K562 (cell line): ENCODE results near the gene LSM12. TPM values are rescaled to one million over a fixed set of nuclear protein-coding genes. Genes with fewer than 3 reads are reported as not detected.

Experiments used
- ATAC-seq: fragments of 200-7000 bp; cut with Tn5 transposase; 3 replicates; pipeline ENCODE4 v1.9.1; 2020; ENCODE audit warnings: moderate library complexity
- BruUV-seq: library from RNA; stranded (reverse); fragments of 400-500 nt; replicated peaks from 2 replicates; lab custom pipeline; 2021; lab: Mats Ljungman, UMichigan
- CTCF ChIA-PET: fragments of 300-600 bp; formaldehyde crosslinking; extraction: SDS; loops from one replicate; lab custom pipeline; 2021; ENCODE audit warnings: low intra/inter-chr PET ratio; lab: Yijun Ruan, JAX
- POLR2A ChIA-PET: fragments of 300-600, 350-650 bp; sonication (Branson Sonifier 250); formaldehyde crosslinking; extraction: SDS; loops from one replicate; lab custom pipeline; 2021; ENCODE audit warnings: antibody characterized with exemption, inconsistent platforms; lab: Yijun Ruan, JAX
- DNase-seq, 4 experiments: peaks; one replicate each; pipeline versions ENCODE4 v3.0.0 to v3.0.0-alpha.2; 2011 to 2018; ENCODE audit warnings: low spot score in 3 of 4, mixed read lengths in 3 of 4; ENCODE audit errors: extremely low read depth in 1 of 4
- FAIRE-seq: peaks from 2 replicates; lab custom pipeline; 2011; peaks lifted over from hg19 to GRCh38; lab: Jason Lieb, UNC
- H2AFZ ChIP-seq: 2 replicates; pipeline ENCODE4 v1.6.0; 2011; ENCODE audit warnings: low read depth, low read length, control low read depth, inconsistent platforms
- H3K27ac ChIP-seq: fragments of 200-600 bp; 3 replicates; pipeline ENCODE4 v1.8.0; 2011; ENCODE audit warnings: low read depth, mild to moderate bottlenecking, control low read depth, inconsistent platforms, low read length, moderate library complexity, mixed read lengths; ENCODE audit errors: extremely low read depth
- H3K27me3 ChIP-seq, 2 experiments: fragments of 300-600 bp in 1 of 2; 2 replicates in 1 of 2; 3 replicates in 1 of 2; pipeline versions ENCODE4 v1.6.0 to v1.8.0; 2011; ENCODE audit warnings: inconsistent platforms in 2 of 2, low read length in 2 of 2, mild to moderate bottlenecking in 1 of 2, mixed read lengths in 1 of 2, moderate library complexity in 1 of 2; ENCODE audit not compliant: control insufficient read depth in 2 of 2, insufficient read depth in 2 of 2
- H3K36me3 ChIP-seq: fragments of 300-600 bp; 3 replicates; pipeline ENCODE4 v1.8.0; 2011; ENCODE audit warnings: mild to moderate bottlenecking, low read length, inconsistent platforms; ENCODE audit not compliant: control insufficient read depth, insufficient read depth
- H3K4me1 ChIP-seq, 2 experiments: fragments of 200-600 bp in 1 of 2; replicated peaks in 1 of 2; 2 replicates in 1 of 2; 3 replicates in 1 of 2; pipeline versions ENCODE4 v1.5.1 to v1.8.0; 2011; ENCODE audit warnings: inconsistent platforms in 2 of 2, low read length in 2 of 2, mild to moderate bottlenecking in 1 of 2, mixed read lengths in 1 of 2, moderate library complexity in 1 of 2; ENCODE audit not compliant: control insufficient read depth in 2 of 2, insufficient read depth in 2 of 2
- H3K4me2 ChIP-seq: 2 replicates; pipeline ENCODE4 v1.6.1; 2011; ENCODE audit warnings: low read length, control low read depth, inconsistent platforms, mixed read lengths; ENCODE audit not compliant: insufficient read depth
- H3K4me3 ChIP-seq: fragments of 200-600 bp; sonication (generic), shearing (Covaris generic); 2 replicates; pipeline ENCODE4 v1.5.1; 2016; ENCODE audit warnings: control low read depth, inconsistent platforms
- H3K79me2 ChIP-seq: fragments of 200-600 bp; 3 replicates; pipeline ENCODE4 v1.8.0; 2011; ENCODE audit warnings: low read length, inconsistent platforms; ENCODE audit not compliant: control insufficient read depth, insufficient read depth
- H3K9ac ChIP-seq, 2 experiments: 2 replicates each; pipeline versions ENCODE4 v1.6.0 to v1.6.1; 2011; ENCODE audit warnings: low read depth in 2 of 2, low read length in 2 of 2, control low read depth in 1 of 2, inconsistent platforms in 1 of 2, mild to moderate bottlenecking in 1 of 2, mixed read lengths in 1 of 2; ENCODE audit not compliant: insufficient read depth in 1 of 2
- H3K9me1 ChIP-seq: one replicate; pipeline ENCODE4 v1.6.0; 2011; ENCODE audit warnings: inconsistent platforms, mild to moderate bottlenecking, low read length, moderate library complexity; ENCODE audit not compliant: control insufficient read depth, insufficient read depth
- H3K9me3 ChIP-seq: replicated peaks from 2 replicates; pipeline ENCODE4 v1.5.1; 2011; ENCODE audit warnings: low read depth, low read length, inconsistent platforms; ENCODE audit not compliant: control insufficient read depth, insufficient read depth
- H4K20me1 ChIP-seq: replicated peaks from 2 replicates; pipeline ENCODE4 v1.6.1; 2011; ENCODE audit warnings: low read length, inconsistent platforms, mixed read lengths; ENCODE audit not compliant: control insufficient read depth, insufficient read depth
- AFF4 ChIP-seq: sonication (generic); formaldehyde crosslinking; IDR thresholded peaks from 2 replicates; pipeline ENCODE4 v1.8.0; 2023; ENCODE audit warnings: mild to moderate bottlenecking, missing genetic modification reagents
- CHD1 ChIP-seq: fragments of 200-600 bp; sonication (generic); IDR thresholded peaks from one replicate; pipeline ENCODE4 v1.6.1; 2012; ENCODE audit warnings: mild to moderate bottlenecking, moderate library complexity, low read length, inconsistent platforms
- CTCF ChIP-seq, 3 experiments: IDR thresholded peaks in 2 of 3; conservative IDR thresholded peaks in 1 of 3; 2 replicates each; pipeline ENCODE4 v1.5.1; 2011 to 2012; ENCODE audit warnings: low read length in 3 of 3, mild to moderate bottlenecking in 3 of 3, control low read depth in 2 of 3, improper control_type of control experiment in 1 of 3, inconsistent platforms in 1 of 3, low read depth in 1 of 3, mixed read lengths in 1 of 3, moderate library complexity in 1 of 3; ENCODE audit not compliant: insufficient read depth in 2 of 3
- HDAC1 ChIP-seq, 2 experiments: fragments of 450-650 bp; IDR thresholded peaks; 2 replicates each; pipeline ENCODE4 v1.6.1; 2016 to 2017; ENCODE audit warnings: inconsistent platforms in 1 of 2, mild to moderate bottlenecking in 1 of 2, moderate library complexity in 1 of 2
- MEF2D ChIP-seq: conservative IDR thresholded peaks from 2 replicates; pipeline ENCODE4 v1.6.1; 2016; ENCODE audit warnings: low read depth, missing genetic modification characterization, missing compliant biosample characterization
- ZNF134 ChIP-seq: fragments of 250-450 bp; sonication (Bioruptor Pico); conservative IDR thresholded peaks from 2 replicates; pipeline ENCODE4 v1.4.0; 2020
- ZNF316 ChIP-seq: fragments of 450-650 bp; IDR thresholded peaks from 2 replicates; pipeline ENCODE4 v1.6.1; 2016
- ZNF512 ChIP-seq: IDR thresholded peaks from 2 replicates; pipeline ENCODE4 v1.6.1; 2016; ENCODE audit warnings: missing genetic modification characterization, missing compliant biosample characterization
- ZNF589 ChIP-seq: fragments of 200-800 bp; sonication (Bioruptor generic); IDR thresholded peaks from 2 replicates; pipeline ENCODE4 v1.6.1; 2016; ENCODE audit warnings: low read depth, missing genetic modification characterization, missing compliant biosample characterization
- ZNF766 ChIP-seq: fragments of 200-800 bp; sonication (Bioruptor generic); conservative IDR thresholded peaks from 2 replicates; pipeline ENCODE4 v1.6.1; 2016; ENCODE audit warnings: missing genetic modification characterization, missing compliant biosample characterization
- WGBS: fragments of 100-300 bp; shearing (Covaris generic); methylation state at CpG from one replicate; pipeline ENCODE4 v1.1.6; 2016; ENCODE audit warnings: low coverage, mixed read lengths; ENCODE audit not compliant: insufficient coverage; ENCODE audit errors: missing lambda C conversion rate; 5-methylcytosine and 5-hydroxymethylcytosine counted together
- in situ Hi-C: fragments of 300-500 bp; cut with MboI; formaldehyde crosslinking; loops from 4 replicates; pipeline ENCODE4 v1.15.0; 2018; ENCODE audit warnings: inconsistent platforms, mixed read lengths
- intact Hi-C: fragments of 100-400 bp; cut with micrococcal nuclease; formaldehyde crosslinking; loops from 2 replicates; pipeline ENCODE4 v1.14.2; 2022
- polyA plus RNA-seq, 8 experiments: library from polyadenylated mRNA; depleted of rRNA in 4 of 8; stranded (reverse) in 5 of 8; unstranded in 3 of 8; fragments of >200 nt; fragmentation: Nextera tagmentation in 2 of 8; fragmentation: Illumina TruSeq in 1 of 8; extraction: Ambion mirVana in 2 of 8; extraction: Trizol in 1 of 8; gene quantifications; 2 replicates each; pipeline versions ENCODE4 v1.2.1 to v1.2.3, GENCODE V29; 2011 to 2014; ENCODE audit warnings: inconsistent platforms in 1 of 8, missing spikeins in 1 of 8
- total RNA-seq, 7 experiments: library from RNA; depleted of rRNA in 6 of 7; stranded (reverse); fragments of >200 nt in 6 of 7; fragmentation: Illumina TruSeq in 2 of 7; extraction: Trizol in 2 of 7; gene quantifications; 2 replicates each; pipeline versions ENCODE4 v1.2.1 to v1.2.3, GENCODE V29; 2011 to 2021; ENCODE audit warnings: low replicate concordance in 1 of 7

The LSM12 gene
- total and polyA plus RNA-seq, 9 of the 15 experiments (the other 6 are each of a cell fraction or from before 2014, with no cell fraction given) = 53.0 to 258 (median 89.3) TPM

GRCh38 chr17:44074231-44074910 is 7.9 kb upstream of the LSM12 start (continued):
- TF ChIP-seq CTCF (IDR thresholded peaks at IDR 0.05 in 2 of 3, conservative IDR thresholded peaks at IDR 0.05 in 1 of 3; ENCODE audit: insufficient read depth in 2 of 3, low read depth in 1 of 3, low read length in 3 of 3) = peak in 1 of 3 experiments; percentile 8; a peak in 1 of 6 replicates
- TF ChIP-seq, all 486 proteins: peak for 1

GRCh38 chr17:44071772-44072171 is 5.3 kb upstream of the LSM12 start:
- BruUV-seq = no TSS peak
- Histone ChIP-seq H4K20me1 (no peaks in the 10 kb centered on the region), H3K9me1 (no peaks in the 10 kb centered on the region), H3K4me3 (peak overlapping the region; percentile 62), H3K9ac (peak overlapping the region; percentile 77 to 87), H3K9me3 (no peaks in the 10 kb centered on the region), H3K27ac (peak overlapping the region; percentile 33; the same call in 2 of the 3 replicates), H2AFZ (no peak overlapping the region), H3K4me1 (peaks cover 16 to 41% of the 10 kb centered on the region in 2 experiments; a peak in 4 of 5 replicates), H3K27me3 (no peaks in the 10 kb centered on the region), H3K79me2 (peaks cover 25% of the 10 kb centered on the region), H3K36me3 (peaks cover 29% of the 10 kb centered on the region; the same call in 2 of the 3 replicates), H3K4me2 (peak overlapping the region; percentile 96)
- intact Hi-C loops (no loop called here), in situ Hi-C loops (no loop called here)
- ChIA-PET POLR2A (interaction anchor here (0.6 to 1.6 kb wide), 8 partner anchors 10 to 1080 kb away, joined by 3 to 6 read pairs (median 3); no protein-coding TSS in a partner anchor), CTCF (no interaction called here)
- DNase-seq = peak in 1 of 4 experiments; percentile 49
- FAIRE-seq = peak; percentile 56
- ATAC-seq = no peak
- 10% methylated on average over 2 of the region's 2 CpGs for WGBS
- peak; percentile 23; the same call in 1 of the 2 replicates for TF ChIP-seq ZNF316
- TF ChIP-seq ZNF589 (CRISPR knock-in tag) = no peak
- no peak for TF ChIP-seq ZNF766
- TF ChIP-seq ZNF134 (CRISPR knock-in tag) = no peak
- TF ChIP-seq HDAC1 (IDR thresholded peaks at IDR 0.05) = 0 out of 4 replicates have a peak, but pooled peaks of 1 of the 2 experiments have one; percentile 10
- no peak for TF ChIP-seq AFF4 (CRISPR knock-in tag)
- no peak for TF ChIP-seq CHD1
- no peak for TF ChIP-seq MEF2D (tag)
- no peak for TF ChIP-seq ZNF512 (tag)
